Right forelimb (tissue), 1 donor: ENCODE results near the gene ANKRD11.
"Not testable (repeated sequence)": the region's sequence is repeated elsewhere in the genome, so short reads cannot be mapped to it uniquely, and the experiment has no call there.

ENCODE experiments used
- DNase-seq: peaks from one replicate; pipeline ENCODE4 v3.0.0-alpha.2; 2018

The ANKRD11 gene

GRCh38 chr16:89274561-89275283 is 215.6 kb downstream of the ANKRD11 start:
- DNase-seq = no peak

- DNase-seq = no peak
These were observed 216.5 kb downstream of the ANKRD11 start for GRCh38 chr16:89273741-89274472.

- no peak for DNase-seq
These were observed 217.7 kb downstream of the ANKRD11 start for GRCh38 chr16:89272631-89273030.

GRCh38 chr16:89270666-89271345 is 219.6 kb downstream of the ANKRD11 start:
- DNase-seq = no peak

GRCh38 chr16:89269805-89270665 is 220.3 kb downstream of the ANKRD11 start:
- no peak for DNase-seq

- no peak for DNase-seq
These were observed 221.2 kb downstream of the ANKRD11 start for GRCh38 chr16:89268987-89269735.

GRCh38 chr16:89268585-89268984 is 221.8 kb downstream of the ANKRD11 start:
- no peak for DNase-seq

GRCh38 chr16:89267746-89268145 is 222.6 kb downstream of the ANKRD11 start:
- DNase-seq = not testable (repeated sequence)

- DNase-seq = no peak
These were observed 223.7 kb downstream of the ANKRD11 start for GRCh38 chr16:89266521-89267134.

- DNase-seq = no peak
These were observed 224.7 kb downstream of the ANKRD11 start for GRCh38 chr16:89265647-89266046.

GRCh38 chr16:89264800-89265550 is 225.4 kb downstream of the ANKRD11 start:
- no peak for DNase-seq

GRCh38 chr16:89261691-89262563 is 228.4 kb downstream of the ANKRD11 start:
- no peak for DNase-seq

GRCh38 chr16:89259901-89260300 is 230.5 kb downstream of the ANKRD11 start:
- not testable (repeated sequence) for DNase-seq

- DNase-seq = no peak
These were observed 232.4 kb downstream of the ANKRD11 start for GRCh38 chr16:89257757-89258465.

- DNase-seq = no peak
These were observed 233.1 kb downstream of the ANKRD11 start for GRCh38 chr16:89257281-89257731.

- peak; percentile 55 for DNase-seq
These were observed 233.6 kb downstream of the ANKRD11 start for GRCh38 chr16:89256651-89257254.

GRCh38 chr16:89253548-89254287 is 236.6 kb downstream of the ANKRD11 start:
- DNase-seq = no peak
